SK-N-MC (cell line): ENCODE data around the gene PREB.

Experiments
- EZH2 ChIP-seq: fragments of 200-600 bp; sonication (generic); IDR thresholded peaks from one replicate; pipeline ENCODE4 v1.6.1; 2017; ENCODE audit warnings: antibody characterized with exemption
- POLR2AphosphoS5 ChIP-seq: IDR thresholded peaks from 2 replicates; pipeline ENCODE4 v1.6.1; 2012; ENCODE audit warnings: mild to moderate bottlenecking, low read depth, low read length, borderline replicate concordance

GRCh38 chr2:27099334-27099955 is 35.0 kb downstream of the PREB start:
- TF ChIP-seq POLR2AphosphoS5, result no peak
- TF ChIP-seq EZH2, result no peak
